Mesenteric fat pad (tissue), 1 donor: ENCODE measurements around the gene DVL1. TPM values are rescaled to one million over a fixed set of nuclear protein-coding genes. Genes with fewer than 3 reads are reported as not detected.

Experiments used
- DNase-seq: peaks from one replicate; pipeline ENCODE4 v3.0.0-alpha.2; 2020; ENCODE audit warnings: low spot score
- total RNA-seq: library from RNA; stranded (reverse); fragmentation: NEBNext Ultra II Directional; extraction: Animal tissue kit (Norgen Biotek cat#: 25700); gene quantifications from one replicate; pipeline ENCODE4 v1.2.1, GENCODE V29; 2021
- donor health status: DM: yes; HTN: yes; CAD: no.

Gene DVL1
- total RNA-seq, 1 donor from 2014 or later, result 52.1 TPM

- DNase-seq, result no peak
Measured at GRCh38 chr1:1299686-1300351, 49.4 kb downstream of the DVL1 start.

- DNase-seq, result no peak
Measured at GRCh38 chr1:1298861-1299685, 50.1 kb downstream of the DVL1 start.

GRCh38 chr1:1297802-1298424, 51.3 kb downstream of the DVL1 start:
- DNase-seq, result no peak

- no peak for DNase-seq
Measured at GRCh38 chr1:1296070-1297061, 52.9 kb downstream of the DVL1 start.

GRCh38 chr1:1295154-1295923, 53.9 kb downstream of the DVL1 start:
- no peak for DNase-seq

GRCh38 chr1:1294250-1294890, 54.8 kb downstream of the DVL1 start:
- DNase-seq, result no peak

GRCh38 chr1:1293263-1294249, 55.7 kb downstream of the DVL1 start:
- DNase-seq, result no peak

- DNase-seq, result no peak
Measured at GRCh38 chr1:1292851-1293250, 56.4 kb downstream of the DVL1 start.

GRCh38 chr1:1292442-1292779, 56.8 kb downstream of the DVL1 start:
- no peak for DNase-seq

- no peak for DNase-seq
Measured at GRCh38 chr1:1291548-1292441, 57.4 kb downstream of the DVL1 start.

- DNase-seq, result no peak
Measured at GRCh38 chr1:1291023-1291528, 58.1 kb downstream of the DVL1 start.

- DNase-seq, result no peak
Measured at GRCh38 chr1:1290238-1290731, 58.9 kb downstream of the DVL1 start.

- no peak for DNase-seq
Measured at GRCh38 chr1:1287288-1288110, 61.7 kb downstream of the DVL1 start.

GRCh38 chr1:1286313-1287261, 62.6 kb downstream of the DVL1 start:
- DNase-seq, result no peak
